Right kidney (tissue), 1 donor: ENCODE results near the gene STON2.

Experiments used
- DNase-seq: peaks from one replicate; pipeline ENCODE4 v3.0.0-alpha.2; 2016

The STON2 gene

GRCh38 chr14:81220830-81221578 lies 179.1 kb downstream of the STON2 start, which contains the start of gene GTF2A1:
GTF2A1 (minus strand) TSS chr14:81220959; CDS start chr14:81220518, 441 bp downstream.
- DNase-seq, result peak; percentile 99

DNA sequence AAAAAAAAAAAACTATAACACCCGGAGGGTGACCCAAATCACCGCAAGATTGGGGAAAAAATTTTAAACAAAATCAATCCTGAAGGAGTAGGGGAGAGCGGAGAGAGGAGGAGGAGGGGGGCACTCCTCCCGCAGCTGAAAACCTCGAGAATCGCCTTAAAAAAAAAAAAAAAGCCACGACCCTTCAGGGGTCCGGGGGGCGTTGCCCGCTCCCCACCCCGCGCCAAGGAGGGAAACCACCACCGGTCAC lies 179.6 kb downstream of the STON2 start:
- no peak for DNase-seq

DNA sequence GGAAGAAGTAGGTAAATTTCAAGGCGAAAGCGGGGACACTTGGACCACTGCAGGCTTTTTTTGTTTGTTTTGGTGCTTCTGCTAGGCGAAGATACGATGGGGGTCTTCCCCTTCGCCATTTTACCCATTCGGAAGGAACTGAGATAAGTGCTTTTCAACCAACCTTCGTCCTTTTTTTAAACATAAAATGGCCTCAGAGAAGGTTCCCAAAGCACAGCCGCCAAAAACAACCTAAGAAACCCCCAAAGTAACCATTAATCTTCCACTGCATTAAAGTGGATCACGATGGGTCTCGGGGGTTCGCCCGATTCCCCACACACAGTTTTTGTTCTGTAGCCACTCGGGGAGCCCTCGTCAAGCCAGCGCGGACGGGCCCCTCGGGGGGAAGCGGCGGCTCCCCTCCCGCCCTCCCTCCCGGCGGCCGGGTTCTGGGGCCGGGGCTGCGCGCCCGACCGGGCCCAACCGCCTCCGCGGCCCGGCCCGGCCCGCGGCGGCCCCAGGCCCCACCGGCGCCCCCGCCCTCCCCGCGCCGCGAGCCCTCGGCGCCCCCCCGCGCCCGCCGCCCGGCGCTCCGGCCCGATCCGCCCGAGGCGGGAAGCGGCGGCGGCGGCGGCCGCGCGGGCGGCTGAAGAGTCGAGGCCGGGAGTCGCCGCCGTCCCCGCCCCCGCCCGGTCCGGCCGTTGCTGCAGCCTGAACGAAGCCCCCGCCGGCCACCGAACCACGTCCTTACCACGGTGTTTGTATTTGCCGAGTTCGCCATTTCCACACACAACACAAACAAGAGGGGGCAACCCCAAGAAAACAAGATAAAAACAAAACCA lies 180.2 kb downstream of the STON2 start:
- DNase-seq, result no peak

DNA sequence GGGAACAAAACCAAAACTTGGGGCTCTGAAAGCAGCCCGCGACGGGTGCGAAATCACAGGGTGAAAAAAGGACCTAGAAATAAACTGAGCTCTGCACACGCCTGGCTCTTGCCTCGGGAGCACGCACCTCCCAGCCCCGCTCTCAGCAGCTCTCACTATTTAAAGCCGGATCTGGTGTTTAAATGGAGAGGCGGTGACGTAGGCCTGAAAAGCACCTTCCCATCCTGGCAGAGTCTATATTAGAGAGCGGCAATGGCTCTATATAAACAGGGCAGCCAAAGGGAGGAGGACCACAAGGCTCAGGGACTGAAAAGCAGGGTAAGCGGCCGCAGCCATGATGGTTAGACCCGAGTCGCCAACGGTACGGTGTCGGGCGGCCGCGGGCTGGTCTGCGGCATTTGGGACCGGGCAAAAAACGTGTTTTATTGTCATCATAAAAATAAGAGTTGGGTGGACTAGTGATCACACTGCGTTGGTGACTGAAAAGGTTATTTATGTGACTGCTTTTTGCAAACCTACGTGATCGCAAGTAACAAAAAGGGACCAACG lies 180.8 kb downstream of the STON2 start:
- DNase-seq, result peak; percentile 90

DNA sequence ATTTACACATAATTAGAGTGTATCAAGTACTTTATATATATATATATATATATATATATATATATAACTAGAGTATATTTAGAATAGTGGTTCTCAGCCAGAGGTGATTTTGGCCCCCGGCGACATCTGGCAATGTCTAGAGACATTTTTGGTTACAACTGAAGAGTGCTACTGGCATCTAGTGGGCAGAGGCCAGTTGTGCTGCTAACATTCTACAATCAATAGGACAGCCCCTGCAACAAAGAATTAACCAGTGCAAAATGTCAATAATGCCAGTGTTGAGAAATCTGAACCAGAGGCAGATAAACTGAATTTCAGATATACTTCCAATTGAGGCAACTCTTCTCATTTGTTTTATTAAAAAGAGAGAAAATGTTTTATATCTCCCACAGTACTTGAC lies 188.3 kb downstream of the STON2 start:
- no peak for DNase-seq
